GM21390 (cell line): ENCODE measurements around the gene WDR36.
"Not testable (repeated sequence)": the region's sequence is repeated elsewhere in the genome, so short reads cannot be mapped to it uniquely, and the experiment has no call there.

Experiments
- ATAC-seq: cut with Tn5 transposase; IDR thresholded peaks from one replicate; pipeline ENCODE4 v1.9.1; 2021; ENCODE audit not compliant: unreplicated experiment

WDR36 gene

DNA sequence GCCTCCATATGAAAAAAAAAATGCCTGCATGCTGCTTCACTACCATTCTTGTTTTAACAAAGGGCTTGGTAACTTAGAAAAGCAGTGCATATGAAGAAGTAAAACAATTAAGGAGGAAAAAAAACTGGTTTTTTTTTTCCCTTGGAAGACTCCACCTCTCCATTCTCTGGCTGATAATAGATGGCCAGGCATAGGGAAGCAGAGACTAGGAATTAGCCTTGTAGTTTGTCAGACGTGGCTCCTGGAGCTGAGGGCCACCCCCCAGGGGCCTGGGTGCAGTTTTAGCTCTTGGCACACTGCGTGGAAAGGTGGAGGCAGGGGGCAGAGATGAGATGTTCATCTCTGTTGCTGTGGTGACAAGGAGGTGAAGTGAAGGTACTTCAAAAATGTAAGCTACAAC lies 42.7 kb downstream of the WDR36 start:
- ATAC-seq: no peak

DNA sequence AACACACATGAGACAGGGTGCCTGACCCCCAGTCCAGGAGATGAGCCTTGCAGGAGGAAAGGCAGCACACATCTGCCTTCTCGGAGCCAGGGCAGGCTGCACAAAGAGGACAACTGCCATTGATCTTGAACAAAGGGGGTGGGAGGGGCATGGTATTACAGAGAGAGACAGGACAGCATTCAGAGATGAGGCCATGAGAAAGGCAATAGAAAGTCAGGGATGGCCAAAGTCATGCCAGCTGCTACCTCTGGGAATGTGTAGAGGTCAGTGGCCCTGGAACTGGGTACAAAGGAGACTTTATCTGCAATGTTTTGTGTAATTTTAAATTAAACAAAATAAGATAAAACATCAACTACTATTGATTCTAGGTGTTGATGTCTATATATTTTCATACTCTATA lies 43.2 kb downstream of the WDR36 start:
- no peak for ATAC-seq

DNA sequence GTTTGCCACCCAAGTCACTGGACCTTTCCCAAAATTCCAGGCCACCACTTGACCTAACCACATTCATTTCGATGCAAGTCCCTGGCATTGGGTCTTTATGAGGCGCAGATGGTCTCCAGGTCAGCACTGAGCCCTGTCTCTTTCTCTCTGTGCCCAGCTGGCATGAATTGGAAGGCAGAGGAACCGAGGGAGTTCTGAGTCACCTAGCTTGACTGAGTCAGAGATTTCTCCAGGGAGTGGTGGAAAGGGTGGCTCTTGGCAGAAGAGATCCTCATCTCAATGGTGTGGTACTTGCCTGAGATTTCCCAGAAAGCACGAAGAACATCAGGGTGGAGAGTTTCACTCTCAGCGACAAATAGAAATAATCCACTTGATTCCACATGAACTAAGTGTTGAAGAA lies 43.8 kb downstream of the WDR36 start:
- no peak for ATAC-seq

DNA sequence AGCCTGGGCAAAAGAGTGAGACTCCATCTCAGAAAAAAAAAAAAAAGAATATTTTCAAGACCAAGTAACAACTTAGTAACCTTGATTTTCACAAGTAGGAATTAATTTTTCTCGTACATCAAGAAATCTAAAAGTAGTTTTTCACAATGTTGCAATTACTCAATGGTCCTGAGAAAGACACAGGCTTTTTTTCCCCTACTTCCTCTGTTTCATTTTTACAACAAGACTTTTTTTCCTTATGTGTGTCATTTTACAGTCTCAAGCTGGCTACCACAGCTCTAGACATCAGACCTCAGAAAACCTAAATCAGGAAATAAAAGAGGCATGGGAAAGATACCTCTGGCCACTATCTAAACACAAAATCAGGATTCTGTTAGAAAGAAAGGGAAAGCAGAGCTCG lies 45.9 kb downstream of the WDR36 start:
- no peak for ATAC-seq

DNA sequence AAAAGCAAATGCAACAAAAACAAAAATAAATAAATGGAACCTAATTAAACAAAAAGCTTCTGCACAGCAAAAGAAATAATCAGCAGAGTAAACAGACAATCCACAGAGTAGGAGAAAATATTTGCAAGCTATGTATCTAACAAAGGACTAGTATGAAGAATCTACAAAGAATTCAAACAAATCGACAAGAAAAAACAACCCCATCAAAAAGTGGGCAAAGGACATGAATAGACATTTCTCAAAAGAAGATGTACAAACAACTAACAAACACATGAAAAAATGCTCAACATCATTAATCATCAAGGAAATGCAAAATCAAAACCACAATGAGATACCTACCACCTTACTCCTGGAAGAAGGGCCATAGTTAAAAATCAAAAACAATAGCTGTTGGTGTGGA lies 49.3 kb downstream of the WDR36 start:
- not testable (repeated sequence) for ATAC-seq

DNA sequence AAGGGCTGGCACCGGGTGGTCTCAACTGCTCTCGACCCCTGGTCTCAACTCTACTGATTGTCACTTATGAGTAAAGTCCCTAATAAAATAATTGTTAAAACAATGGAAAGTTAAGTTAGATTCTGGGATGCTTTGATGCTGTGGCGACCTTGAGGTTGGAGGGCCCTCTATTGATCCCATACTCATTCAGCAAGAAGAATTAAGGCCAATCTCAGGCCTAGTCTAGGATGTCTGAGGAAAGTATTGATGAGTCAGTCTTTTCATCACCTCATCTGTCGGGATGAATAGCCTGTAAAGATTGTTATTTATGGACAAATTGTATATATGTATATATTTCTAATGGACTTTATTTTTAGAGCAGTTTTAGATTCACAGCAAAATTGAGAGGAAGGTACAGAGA lies 50.8 kb downstream of the WDR36 start:
- no peak for ATAC-seq

DNA sequence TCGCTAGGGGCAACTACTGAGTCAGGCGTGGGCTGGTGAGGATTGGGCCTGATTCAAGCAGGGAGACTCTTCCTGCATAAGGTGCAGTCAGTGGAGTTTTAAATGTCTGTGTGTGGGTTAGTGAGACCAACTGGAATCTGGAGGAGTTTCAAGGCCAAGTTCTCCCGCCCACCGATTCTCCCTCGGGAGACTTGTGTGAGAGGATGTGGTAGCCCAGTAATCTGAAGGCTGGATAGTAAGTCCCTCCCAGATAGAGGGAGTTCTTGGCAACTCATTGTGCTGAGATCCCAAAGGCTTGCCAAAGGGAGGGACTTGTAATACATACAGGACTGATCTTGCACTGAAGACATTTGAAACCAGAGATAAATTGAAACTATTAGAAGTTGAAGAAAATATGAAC lies 51.8 kb downstream of the WDR36 start:
- no peak for ATAC-seq

DNA sequence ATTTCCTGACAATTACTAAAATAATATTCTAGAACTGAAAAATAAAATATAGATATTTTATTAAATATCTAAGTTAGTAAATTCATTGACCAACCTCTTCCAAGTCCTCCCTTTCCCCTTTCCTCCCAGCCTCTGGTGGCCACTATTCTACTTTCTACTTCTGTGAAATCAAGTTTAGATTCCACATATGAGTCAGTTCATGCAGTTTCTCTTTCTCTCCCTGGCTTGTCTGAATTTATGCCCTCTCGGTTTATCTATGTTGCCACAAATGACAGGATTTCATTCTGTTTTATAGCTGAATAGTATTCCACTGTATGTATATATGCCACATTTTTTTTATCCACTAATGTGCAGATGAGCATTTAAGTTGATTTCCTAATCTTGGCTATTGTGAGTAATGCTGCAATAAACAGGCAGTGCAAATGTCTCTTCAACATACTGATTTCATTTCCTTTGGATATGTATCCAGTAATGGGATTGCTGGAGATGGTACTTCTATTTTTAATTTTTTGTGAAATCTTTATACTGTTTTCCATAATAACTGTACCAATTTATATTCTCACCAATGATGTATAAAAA lies 52.3 kb downstream of the WDR36 start:
- ATAC-seq: peak; percentile 98

DNA sequence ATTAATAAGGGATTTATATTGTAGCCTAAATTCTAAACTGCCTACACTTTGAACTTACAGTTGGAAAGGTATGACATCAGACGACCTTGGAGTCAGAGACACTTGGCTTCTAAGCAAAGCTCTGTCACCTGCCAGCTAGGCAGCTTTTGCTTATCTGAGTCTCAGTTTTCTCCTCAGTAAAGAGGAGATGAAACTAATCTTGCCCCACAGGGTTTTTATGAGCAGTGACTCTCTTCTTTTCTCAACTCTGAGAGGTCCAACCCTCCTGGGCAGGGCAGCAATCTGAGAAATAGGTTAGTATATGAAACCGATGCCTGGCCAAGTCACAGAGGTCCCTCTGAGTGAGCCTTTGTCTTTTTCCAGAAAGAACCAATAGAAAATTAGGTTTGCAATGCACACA lies 53.9 kb downstream of the WDR36 start:
- ATAC-seq: no peak

DNA sequence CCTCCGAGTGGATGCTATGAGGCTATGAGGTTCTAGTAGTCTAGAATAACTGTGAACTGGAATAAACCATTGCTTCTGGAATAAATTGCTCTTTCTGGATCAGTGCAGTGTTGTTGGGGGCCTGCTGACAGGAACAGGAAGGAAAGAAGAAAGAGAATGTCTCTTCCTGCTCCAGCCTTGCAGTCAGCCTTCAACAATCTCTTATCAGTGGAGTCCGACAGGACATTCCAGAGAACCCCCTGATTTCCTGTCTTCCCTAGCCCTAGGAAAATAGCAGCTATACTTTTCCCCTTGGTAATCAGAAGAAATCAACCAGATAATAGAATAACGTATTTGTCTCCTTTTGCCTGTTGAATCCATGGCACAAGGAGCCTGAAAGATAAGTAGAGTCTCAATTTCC lies 55.4 kb downstream of the WDR36 start:
- no peak for ATAC-seq

DNA sequence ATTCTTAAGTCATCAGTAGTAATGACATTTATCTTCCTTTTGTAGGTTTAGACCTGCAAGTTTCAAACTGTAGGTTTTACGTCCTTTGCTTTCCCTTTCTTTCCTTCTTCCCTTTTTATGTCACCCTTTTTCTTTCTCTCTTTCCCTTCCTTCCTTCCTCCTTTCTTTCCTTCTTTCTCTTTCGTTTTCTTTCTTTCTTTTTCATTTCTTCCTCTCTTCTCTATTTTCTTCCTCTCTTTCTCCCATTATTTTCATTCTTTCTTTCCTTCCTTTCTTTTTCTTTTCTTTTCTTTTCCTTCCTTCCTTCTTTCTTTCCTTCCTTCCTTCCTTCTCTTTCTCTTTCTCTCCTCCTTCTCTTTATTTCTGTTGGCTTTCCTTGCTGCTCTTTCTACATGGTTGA lies 59.9 kb downstream of the WDR36 start:
- ATAC-seq: no peak

DNA sequence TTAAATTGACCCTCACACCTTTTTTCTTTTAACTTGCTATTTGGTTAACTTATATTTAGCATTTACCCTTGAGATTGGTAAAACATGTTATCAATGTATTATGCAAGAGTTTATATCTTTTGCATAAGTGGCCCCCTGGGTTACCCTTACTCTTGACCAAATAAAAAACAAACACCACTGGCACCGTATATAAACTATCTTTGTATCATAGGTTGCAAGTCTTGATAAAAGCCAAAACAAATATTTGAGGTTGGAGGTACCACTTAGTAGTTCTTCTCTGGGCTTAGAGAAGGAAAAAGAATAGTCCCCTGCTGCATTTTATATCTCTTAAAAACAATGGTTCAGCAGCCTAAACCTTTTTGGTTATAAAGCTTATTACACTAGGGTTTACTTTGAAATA lies 61.3 kb downstream of the WDR36 start:
- ATAC-seq: no peak

DNA sequence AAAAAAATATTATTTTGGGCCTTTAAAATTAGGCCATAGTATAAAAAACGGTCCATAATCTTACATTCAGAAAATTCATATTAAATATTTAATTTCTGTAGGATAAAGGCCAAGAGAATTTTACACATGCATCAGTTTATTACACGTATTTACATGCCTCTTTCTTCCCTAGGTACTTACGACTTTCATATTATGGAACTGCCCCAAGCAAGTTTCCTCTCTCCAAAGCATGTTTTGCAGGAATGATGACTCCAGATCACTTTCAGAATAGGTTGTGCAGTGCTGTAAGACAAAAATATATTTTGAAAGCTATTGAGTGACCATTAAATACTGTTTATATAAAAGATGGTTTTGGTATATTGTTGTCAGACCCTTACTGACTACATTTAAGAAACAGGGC lies 61.8 kb downstream of the WDR36 start:
- ATAC-seq: no peak

DNA sequence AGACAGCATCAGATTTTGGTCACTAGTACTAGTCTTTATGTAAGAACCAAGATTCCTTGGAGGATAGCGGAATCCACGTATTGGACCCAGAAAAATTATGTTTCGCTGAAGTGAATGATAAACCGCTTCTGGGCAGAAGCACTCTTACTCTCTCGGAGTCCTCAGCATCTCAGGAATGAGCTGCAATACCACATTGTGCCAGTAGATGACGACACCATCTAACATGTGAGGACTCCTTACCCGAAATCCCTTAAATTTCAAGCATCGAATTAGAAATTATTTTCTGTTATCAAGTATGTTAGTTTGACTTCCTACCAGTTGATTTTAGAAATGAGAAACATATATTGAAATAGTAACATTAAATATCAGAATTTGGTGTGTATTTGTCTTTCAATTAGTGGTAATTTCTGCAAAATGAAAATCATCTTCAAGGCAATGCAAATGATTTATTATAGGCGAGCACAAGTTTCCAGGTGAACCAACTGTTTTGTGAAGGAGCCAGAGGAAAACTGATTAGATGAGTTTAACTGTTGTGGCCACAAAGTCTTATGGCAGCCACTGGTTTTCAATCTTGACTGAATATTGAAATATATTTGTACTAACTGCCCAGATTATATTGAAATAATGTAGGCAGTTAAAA lies 66.1 kb downstream of the WDR36 start:
- peak; percentile 83 for ATAC-seq

DNA sequence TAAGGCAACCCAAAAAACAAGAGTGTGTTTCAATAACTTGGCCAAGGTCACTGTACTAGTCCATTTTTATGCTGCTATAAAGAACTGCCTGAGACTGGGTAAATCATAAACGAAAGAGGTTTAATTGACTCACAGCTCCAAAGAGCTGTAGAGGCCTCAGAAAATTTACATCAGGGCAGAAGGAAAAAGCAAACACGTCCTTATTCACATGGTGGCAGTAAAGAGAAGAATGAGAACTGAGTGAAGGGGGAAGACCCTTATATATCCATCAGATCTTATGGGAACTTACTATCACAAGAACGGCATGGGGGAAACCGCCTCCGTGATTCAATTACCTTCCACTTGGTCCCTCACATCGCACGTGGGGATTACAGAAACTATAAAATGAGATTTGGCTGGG lies 67.7 kb downstream of the WDR36 start:
- no peak for ATAC-seq

DNA sequence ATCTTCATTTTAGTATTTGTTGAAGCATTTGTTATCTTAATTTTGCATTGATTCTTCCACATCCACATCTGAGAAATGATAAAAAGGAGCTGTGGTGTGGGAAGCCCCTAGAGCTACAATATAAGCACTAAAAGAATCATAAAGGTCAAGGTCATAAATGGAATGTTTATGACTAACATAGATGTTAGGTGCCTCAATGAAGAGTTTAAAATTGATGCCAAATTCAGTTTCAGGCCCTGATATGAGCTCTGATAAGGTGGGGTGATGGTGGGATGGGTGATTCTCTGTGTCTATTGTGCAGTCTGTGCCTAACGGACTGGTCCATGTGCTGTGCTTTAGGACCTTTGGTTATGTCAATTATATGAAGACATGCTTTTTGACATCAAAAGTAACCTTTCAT lies 70.9 kb downstream of the WDR36 start:
- no peak for ATAC-seq

DNA sequence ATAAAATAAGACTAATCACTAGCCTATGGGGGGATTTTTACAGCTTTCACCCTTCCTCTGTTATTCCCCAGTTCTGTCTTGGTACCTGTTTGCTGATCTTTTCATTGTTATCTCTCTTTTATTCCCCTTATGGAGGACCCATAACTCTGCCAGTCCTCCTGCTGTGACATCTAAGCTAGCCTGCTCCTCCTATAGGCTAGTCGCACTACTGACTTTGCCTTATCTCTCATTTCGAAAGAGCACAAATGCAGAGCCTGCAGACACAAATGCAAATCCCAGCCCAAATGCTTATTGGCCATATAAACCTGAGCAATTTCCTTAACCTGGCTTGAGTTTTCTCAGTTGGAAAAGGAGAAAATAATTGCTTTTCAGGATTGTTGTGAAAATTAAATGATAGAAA lies 72.9 kb downstream of the WDR36 start:
- ATAC-seq: no peak

DNA sequence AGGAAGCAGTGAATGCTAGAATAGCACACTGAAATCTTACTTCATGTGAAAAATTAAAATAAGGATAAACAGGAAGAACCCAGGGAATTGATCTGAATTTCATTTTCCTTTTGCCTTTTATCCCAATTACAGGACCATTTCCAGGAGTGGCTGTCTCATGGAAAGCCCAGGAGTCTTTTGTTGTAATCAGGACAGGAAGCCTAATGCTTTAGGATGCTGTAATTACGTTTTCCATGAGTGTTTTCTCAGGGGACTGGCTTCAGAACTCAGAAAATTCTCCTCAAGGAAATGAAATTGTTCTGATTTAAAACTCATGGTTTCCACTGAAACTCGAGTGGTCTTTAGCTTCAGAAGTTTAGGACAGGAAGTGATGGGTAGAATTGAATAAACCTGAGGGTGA lies 75.4 kb downstream of the WDR36 start:
- ATAC-seq: no peak

DNA sequence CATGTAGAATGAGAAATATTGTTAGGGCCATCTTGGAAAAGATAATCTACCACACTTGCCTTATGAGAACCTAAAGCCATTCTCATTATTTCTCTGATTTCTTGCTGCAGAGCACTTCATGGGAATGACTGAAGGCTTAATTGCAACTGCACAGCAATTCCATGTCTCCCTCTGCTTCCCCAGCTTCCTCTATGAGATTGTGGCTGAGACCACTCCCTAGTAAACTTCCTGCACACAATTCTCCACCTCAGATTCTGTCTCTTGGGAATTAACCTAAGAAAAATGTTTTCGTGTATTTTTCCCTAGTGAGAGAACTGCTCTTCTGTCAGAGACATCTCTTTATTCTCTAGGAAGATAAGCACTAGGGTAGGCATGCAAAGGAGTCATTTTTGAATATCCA lies 76.5 kb downstream of the WDR36 start:
- no peak for ATAC-seq

DNA sequence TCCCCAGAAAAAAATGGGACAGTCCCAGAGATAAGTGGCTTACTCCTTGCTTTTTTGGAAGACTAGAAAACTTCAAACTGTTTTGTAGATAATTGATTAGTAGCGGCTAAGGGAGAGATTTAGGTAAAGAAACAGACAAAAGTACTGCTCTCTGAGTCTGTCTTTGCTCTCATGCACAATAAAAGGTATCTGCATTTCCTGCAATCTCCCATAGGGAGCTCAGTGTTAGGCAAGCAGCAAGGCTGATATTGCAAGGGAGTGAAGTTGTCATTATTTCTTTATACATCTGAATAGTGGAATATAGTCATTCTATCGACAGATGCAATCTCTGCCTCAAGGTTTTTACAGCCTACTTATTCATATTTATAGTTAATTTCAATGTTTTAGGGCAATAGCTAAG lies 77.1 kb downstream of the WDR36 start:
- no peak for ATAC-seq

DNA sequence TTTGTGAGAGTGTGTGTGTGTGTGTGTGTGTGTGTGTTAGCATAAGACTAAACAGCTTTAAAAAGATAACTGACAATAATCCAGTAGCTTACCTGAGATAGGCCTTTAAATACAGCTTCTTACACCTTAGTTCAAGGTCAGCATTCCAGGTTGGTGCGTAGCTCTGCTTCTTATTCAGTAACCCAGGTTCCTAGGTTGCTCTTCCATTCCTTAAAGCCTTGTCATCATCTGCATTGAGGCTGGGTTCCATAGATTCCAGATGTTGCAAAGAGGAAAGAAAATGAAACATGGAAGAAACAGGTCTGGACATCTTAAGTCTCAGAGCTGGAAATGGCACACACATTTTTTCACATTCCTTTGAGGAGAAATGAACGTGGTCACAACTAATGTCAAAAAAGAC lies 78.1 kb downstream of the WDR36 start:
- no peak for ATAC-seq

DNA sequence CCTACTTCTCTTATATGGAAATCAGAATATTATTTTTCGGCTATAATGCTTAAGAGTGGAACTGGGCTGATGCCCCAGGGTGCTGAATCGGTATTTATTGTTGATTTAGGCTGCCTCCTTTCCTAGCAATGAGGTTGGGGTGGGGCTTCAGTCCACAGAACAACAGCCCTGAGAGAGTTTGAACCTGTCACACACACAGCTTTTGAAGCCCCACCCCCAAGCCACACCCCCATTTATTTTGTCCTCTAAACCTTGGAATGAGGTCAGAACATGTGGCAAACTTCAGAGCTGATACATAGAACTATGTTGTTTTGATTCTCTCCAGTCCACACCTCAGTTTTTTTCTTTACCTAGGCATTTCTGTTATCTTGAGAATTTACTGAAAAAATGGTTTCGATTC lies 80.4 kb downstream of the WDR36 start:
- no peak for ATAC-seq

DNA sequence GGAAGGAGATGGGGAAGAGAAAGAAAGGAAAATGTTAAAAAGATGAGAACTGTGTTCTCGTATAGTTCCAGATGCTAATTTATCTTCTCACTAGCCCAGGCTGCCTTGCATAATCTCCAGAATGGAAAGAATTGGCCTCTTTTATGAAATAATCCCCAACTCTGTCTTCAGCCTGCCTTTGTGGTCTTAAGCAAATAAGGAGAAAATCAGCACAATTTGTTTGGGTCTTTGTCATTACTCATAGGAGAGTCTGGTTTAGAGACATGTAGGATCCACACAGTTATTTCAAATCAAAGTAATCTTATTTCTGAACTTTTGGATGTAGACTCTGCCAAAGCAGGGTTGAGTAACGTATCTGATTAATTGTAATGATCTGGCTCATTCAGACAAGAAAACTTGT lies 81.3 kb downstream of the WDR36 start:
- ATAC-seq: no peak
